HEK293T (cell line): ENCODE results near the gene LHX5.

ENCODE experiments used
- FOXA1 ChIP-seq: fragments of 450-650 bp; IDR thresholded peaks from 2 replicates; pipeline ENCODE4 v1.6.1; 2016; ENCODE audit warnings: mild to moderate bottlenecking
- FOXM1 ChIP-seq: fragments of 450-650 bp; IDR thresholded peaks from 2 replicates; pipeline ENCODE4 v1.6.1; 2017; ENCODE audit warnings: mild to moderate bottlenecking, borderline replicate concordance
- L3MBTL2 ChIP-seq: fragments of 450-650 bp; conservative IDR thresholded peaks from 2 replicates; pipeline ENCODE4 v1.6.1; 2016; ENCODE audit warnings: mild to moderate bottlenecking
- NFRKB ChIP-seq: fragments of 450-650 bp; IDR thresholded peaks from 2 replicates; pipeline ENCODE4 v1.6.1; 2016; ENCODE audit warnings: mild to moderate bottlenecking, moderate library complexity

DNA sequence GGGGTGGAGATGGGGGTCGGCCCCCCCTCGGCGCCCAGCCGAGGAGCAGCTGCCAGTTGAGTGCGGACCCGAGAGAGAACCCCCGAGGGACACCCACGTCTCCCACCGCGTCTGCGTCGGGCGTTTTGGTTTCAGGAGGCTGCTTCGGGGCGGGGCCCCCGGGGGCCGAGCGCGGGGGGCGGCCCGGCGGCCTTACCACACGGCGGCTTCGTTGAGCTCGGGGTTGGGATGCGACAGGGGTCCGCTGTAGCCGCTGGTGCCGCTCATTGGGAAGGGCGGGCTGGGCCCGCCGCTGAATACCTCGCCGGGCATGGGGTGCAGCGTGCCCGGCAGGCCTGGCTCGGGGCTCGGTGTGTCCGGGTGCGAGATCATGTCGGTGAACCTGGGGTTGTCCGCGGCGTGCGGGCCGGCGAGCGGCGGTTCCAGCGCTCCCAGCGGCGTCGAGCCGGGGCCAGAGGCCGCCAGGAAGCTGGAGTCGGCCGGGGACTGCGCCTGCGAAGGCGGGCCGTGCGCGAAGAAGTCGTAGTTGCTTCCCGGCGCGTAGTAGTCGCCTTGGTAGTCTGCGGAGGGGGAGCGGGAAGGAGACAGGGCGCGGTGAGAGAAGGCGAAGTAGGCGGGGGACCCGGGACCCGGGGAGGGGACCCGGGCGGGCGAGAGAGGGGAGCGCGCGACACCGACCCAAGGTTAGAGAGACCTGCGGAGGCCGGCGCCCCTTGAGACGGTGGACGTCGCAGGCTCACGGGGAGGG is 8.5 kb downstream of the LHX5 start:
- TF ChIP-seq NFRKB (no peak), FOXM1 (no peak), FOXA1 (no peak), L3MBTL2 (no peak)
